GM19328 (cell line): ENCODE measurements around the gene ZBTB8OS.
"Not testable (repeated sequence)": the region's sequence is repeated elsewhere in the genome, so short reads cannot be mapped to it uniquely, and the experiment has no call there.

Experiments used
- ATAC-seq: cut with Tn5 transposase; IDR thresholded peaks from one replicate; pipeline ENCODE4 v1.9.1; 2021; ENCODE audit warnings: mild to moderate bottlenecking, moderate library complexity; ENCODE audit not compliant: unreplicated experiment

The ZBTB8OS gene

DNA sequence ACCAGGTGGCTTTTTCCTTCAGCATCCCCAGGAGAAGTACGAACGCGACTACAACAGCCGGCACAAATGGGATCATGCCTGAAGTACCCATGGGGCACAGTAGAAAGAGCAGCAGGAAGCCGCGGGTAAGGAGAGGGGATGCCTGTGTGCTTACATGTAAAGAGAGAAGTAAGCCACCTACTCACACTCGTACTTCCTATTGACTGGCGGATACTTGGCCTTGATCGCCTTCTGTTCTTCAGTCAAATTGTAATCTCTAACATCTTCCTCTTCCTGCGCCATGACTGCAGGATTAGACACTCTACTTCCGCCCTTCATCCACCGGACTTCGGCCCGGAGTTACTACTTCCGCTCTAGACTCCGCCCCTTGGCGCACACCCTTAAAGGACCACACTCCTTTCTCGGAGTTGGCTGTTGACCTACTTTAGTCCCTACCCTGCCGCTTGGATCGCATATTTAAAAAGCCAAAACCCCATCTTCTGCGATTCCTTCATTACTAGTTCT is at the start of gene ZBTB8OS:
ZBTB8OS (minus strand) TSS at position 303 of the 504 bp plus-strand sequence; CDS start at position 282, 21 bp downstream.
- peak; percentile 49 for ATAC-seq

DNA sequence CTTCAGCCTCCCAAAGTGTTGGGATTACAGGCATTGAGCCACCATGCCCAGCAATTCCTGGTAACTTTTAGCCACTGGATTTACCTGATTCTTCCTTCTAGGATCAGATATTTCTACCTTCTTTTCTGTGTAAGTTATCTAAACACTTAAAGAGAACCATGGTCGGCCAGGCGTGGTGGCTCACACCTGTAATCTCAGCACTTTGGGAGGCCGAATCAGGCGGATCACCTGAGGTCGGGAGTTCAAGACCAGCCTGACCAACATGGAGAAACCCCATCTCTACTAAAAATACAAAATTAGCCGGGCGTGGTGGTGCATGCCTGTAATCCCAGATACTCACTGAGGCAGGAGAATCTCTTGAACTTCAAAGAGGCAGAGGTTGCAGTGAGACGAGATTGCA is 46.6 kb upstream of the ZBTB8OS start:
- not testable (repeated sequence) for ATAC-seq

DNA sequence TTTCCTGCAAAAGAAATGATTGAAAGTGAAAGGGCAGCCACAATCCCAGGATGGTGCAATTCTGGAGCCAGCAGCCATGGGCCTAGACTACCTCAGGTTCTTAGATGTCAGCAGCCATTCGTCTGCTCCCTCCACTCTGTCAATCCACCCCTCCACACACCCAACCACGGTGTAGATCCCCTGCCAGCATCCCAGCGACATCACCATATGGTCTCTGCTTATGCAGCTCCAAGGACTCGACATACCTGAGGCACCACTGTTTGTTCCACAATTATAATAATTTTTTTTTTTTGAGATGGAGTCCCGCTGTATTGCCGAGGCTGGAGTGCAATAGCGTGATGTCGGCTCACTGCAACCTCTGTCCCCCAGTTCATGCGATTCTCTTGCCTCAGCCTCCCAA is 45.7 kb upstream of the ZBTB8OS start:
- no peak for ATAC-seq

DNA sequence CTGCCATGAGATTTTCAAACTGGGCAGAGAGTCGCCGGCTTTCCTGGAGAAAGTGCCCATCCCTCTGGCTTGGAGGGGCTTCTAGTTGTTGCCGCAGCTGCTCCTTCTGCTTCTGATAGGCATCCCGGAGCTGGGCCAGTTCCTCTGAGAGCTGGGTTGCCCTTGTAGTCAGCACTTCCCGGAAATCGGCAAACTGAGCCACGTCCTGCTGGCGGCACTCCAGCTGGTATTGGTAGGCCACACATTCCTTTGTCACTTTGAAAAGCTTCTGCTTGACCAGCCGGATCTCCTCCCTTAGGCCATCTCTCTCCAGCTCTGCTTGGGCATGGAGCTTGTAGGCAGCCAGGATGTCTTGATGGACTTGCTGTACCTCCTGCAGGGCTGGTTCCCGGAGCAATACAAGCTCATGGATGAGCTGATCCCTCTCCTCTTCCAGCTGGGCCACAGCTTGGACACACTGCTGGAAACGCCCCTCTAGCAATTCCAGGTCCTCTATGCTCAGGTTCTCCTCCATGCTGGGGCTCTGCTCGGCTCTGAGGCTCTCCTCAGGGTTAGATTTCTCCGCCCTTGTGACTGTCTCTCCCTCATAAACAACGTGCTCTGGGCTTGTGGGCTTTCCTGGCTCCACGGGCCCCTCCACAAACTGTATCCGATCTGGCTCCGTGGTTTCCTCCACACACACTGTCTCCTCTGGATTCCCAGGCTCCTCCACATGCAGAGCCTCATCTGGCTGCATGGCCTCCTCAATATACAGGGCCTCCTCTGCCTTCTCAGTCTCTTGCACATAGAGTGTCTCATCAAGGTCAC is 45.0 kb upstream of the ZBTB8OS start:
- no peak for ATAC-seq

DNA sequence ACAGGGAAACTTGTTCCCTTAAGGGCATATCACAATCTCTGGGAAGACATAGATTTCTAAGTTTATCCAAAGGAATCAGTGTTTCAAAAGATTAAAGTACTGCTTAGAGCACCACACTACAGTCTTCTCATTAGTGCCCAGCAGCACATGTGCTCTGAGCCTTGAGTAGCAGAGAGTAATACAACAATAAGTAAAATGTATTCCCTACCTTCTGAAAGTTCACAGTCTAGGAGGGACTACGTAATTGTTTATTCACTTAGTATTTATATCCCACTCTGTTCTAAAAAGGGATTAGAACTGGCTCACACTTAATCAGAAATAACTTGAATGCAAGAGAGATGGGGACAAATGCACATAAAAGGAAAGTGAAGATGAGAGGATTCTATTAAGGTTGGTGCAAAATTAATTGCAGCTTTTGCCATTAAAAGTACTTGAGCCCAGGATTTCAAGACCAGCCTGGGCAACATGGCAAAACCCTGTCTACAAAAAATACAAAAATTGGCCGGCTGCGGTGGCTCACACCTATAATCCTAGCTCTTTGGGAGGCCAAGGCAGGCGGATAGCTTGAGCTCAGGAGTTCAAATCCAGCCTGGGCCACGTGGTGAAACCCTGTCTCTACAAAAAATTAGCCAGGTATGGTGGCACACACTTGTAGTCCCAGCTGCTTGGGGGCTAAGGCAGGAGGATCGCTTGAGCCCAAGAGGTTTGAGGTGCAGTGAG is 43.3 kb upstream of the ZBTB8OS start:
- ATAC-seq: no peak

DNA sequence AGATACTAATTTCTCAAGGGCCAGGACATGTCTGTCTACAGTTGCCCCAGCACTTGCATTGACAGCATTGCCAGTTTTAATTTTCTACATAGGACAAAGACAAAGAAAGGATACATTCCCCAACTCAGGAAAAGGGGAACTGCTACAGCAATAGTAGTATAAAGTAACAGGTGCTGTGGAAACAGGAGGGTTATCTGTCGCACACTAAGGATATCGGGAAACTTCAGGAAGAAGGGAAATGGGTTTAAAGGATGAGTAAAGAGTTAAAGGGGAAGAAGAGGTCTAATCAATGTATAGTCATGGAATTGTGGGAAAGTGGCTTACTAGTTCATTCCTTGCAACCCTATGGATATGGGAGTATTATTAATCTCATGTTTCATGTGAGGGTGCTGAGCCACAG is 36.0 kb upstream of the ZBTB8OS start:
- no peak for ATAC-seq

DNA sequence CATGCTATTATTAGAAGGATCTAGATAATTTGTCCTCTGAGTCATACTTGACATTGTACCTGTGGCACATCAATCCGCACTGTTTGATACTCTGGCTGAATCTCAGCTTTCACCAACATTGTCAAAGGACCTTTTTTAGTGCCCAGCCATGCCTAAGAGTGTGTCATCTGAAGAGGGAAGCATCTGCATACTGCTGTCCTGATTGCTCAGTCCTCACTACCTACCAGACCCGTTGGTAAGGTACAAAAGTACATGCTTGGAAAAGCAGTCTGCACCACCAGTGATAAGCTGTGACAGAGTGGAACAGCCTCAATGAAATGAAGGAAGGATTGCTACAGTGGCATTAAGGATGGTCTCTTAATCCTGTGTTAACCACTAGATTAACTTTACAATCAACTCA is 35.1 kb upstream of the ZBTB8OS start:
- no peak for ATAC-seq

DNA sequence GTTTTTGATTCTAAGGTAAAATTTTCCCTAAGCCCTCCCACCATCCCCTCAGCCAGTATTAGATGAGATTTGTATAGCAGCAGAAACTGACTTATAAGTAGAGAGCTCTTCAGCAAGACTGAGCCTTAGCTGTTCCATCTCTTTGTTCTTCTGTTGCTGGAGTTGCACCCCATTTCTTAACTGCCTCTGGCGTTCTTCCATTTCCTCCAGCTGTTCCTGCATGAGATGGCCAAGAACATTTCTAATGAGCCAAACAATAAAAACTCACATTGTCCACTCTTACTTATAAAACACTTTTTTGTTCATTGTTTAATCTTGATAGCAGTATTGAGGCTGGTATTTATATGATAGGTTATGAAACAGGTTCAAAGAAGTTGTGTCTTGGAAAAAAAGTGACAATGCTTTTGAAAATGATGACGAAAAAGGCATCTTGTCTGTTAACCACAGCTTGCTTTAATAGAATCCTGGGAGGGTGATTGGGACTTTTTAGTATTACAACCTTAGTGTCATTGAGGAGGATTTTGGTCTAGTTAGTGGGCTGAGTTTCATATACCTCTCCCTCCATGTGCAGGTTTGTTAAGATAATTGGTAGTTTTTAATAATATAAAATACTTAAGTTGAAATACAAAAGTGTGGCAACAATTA is 33.9 kb upstream of the ZBTB8OS start:
- no peak for ATAC-seq

DNA sequence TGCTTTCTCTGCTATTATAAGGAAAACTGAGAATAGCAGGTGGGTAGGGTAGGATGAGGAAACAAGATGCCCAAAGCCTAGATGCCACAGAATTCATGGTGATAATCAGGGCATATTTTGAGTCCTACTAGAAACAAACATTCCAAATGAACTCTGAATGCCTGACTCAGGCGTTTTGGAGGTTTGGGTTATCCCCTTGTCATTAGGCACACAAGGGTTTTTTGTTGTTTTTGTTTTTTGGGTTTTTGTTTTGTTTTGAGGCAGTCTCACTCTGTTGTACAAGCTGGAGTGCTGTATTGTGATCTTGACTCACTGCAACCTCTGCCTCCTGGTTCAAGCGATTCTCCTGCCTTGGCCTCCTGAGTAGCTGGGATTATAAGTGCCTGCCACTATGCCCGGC is 33.0 kb upstream of the ZBTB8OS start:
- ATAC-seq: no peak

DNA sequence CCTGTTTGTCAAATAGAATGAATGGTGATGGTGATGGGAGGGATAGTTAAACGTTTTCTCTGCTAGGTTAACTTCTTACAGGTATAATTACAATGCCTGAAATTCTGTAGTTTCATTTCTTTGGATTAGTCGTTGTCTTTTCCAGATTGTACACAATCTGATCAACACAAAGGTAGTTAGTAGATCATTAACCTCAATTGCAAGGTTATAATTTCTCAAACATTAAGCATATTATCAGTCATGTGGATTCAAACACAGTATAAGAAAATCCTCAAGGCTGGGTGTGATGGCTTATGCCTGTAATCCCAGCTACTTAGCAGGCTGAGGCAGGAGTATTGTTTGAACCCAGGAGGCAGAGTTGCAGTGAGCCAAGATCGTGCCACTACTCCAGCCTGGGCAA is 31.6 kb upstream of the ZBTB8OS start:
- no peak for ATAC-seq

DNA sequence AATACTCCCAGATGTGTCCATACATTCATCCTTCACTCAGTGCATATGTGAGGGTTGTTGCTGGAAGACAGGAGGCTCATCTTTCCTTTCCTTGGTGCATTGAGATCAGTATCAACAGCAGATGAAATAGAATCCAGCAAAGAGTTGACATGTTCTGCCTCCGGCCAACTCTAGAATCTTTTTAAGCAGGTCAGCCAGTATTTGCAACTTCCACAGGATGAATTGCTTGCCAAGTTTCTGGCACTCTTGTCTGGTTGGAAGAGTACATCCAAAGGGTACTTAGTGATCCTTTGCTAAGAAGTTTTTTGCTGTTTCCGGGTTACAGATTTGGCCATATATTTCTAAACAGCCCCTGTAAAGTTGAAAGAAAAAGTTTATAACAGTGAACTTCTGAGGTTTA is 31.2 kb upstream of the ZBTB8OS start:
- no peak for ATAC-seq

DNA sequence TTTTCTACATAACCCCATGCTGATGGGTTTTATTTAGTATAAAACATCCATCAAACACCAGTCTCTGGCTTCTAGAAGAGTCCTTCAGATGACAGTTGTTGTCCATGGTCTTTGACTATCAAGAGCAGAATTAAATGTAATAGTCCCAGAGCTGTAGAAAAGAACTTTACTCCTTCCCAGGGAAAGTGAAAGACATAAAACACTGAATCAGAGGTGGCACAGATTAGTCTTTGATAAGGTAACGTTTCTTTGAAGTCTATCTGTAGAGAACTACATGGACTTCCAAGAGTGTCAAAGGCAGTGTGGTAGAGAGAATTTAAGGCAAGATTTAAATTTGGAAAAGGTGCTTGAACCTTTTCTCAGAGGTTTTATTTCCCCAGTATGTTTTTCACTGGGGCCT is 30.3 kb upstream of the ZBTB8OS start:
- no peak for ATAC-seq

DNA sequence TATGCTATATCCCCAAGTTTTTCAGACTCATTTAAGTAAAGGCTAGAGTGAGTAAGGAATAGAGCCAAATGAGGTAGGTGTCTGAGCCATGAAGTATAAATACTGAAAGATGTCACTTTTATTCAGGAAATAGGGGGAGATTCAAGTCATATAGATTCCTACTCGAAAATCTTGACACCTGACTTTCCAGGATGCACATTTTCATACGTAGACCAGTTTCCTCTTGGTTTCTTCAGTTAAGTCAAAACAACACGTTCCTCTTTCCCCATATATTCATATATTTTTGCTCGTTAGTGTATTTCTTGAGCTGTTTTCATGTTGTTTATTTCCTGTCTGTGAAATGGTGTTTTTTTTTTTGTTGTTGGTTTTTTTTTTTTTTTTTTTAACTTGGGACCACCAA is 29.6 kb upstream of the ZBTB8OS start:
- ATAC-seq: not testable (repeated sequence)

DNA sequence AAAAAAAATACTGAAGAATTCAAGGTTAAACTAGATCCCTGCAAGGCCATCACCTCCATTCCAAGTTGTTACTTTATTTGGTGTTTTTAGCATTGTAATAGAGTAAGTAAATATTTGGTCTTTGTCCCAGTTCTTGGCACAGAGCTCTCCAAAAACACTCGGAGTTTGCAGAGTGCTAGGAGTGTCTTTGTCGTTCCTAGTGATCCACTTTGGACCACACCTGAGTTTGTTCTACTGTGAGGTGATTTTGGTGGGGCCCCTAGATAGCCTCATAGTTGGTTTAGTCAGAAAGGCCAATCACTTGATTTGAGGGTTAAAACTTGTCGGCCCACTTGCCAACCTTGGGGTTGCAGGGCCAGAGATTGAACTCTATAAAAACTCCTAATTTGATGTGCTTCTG is 26.6 kb upstream of the ZBTB8OS start:
- no peak for ATAC-seq

DNA sequence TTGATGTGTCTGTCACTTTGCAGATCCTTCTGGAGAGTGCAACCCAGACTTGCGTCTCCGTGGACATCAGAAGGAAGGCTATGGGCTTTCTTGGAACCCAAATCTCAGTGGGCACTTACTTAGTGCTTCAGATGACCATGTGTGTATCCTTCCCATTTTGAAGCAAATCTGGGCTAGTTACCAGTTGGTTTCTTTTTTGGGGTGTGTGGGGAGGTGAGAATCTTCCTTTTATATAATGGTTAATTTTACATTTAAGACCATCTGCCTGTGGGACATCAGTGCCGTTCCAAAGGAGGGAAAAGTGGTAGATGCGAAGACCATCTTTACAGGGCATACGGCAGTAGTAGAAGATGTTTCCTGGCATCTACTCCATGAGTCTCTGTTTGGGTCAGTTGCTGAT is 18.4 kb upstream of the ZBTB8OS start:
- ATAC-seq: not testable (repeated sequence)

DNA sequence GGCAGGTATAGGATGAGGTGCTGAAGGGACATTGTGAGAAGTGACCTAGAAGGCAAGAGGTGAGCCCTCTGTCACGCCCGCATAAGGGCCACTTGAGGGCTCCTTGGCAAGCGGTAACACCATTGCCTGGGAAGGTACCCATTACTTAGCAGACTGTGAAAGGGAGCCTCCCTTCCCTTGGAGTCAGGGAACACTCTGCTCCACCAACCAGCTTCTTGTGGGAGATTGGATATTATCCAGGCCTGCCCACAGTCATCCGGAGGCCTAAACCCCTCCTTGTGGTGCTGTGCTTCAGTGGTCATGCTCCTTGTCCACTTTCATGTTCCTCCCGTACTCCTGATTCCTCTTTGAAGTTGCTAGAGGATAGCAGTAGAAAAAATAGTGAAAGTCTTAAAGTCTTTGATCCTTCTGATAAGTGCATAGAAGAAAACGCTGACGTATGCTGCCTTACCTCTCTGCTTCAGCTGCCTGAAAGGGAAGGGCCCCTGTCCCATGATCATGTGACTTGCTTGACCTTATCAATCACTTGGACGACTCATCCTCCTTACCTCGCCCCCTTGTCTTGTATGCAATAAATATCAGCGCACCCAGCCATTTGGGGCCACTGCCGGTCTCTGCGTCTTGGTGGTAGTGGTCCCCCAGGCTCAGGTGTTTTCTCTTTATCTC is 16.7 kb upstream of the ZBTB8OS start:
- no peak for ATAC-seq

DNA sequence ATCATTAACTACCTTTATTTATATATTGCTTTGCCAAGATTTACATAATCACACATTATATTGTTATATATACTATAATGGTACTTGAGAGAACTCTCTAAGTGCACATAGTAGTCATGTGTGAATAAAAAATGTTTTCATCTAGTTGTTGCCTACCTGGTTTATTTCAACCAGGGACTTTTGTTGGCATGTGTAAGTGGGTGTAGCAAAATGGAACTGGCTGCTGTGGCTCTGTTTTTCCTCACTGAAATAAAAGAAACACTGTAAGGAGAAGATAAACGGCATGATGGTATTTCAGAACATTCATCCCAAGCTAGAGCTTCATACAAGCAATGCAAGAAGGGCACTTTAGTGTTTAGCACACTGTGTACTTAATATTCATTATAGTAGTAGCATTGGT is 15.6 kb upstream of the ZBTB8OS start:
- ATAC-seq: no peak

DNA sequence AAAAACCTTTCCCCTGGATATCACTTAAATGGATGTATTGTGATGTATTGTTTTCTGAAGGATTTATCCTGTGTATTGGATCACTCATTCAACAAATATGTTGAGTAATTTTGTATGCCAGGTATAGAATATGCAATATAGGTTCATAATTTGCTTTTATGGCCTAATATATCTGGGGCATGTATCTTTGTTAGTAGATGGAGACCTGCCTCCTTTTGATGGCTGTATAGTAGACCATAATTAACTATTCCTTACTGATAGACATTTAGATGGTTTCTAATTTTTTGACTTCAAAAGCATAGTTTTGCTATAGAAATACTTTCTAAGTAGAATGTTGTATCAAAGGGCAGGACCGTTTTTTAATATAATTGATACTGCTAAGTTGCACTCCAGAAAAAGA is 9.2 kb upstream of the ZBTB8OS start:
- no peak for ATAC-seq

DNA sequence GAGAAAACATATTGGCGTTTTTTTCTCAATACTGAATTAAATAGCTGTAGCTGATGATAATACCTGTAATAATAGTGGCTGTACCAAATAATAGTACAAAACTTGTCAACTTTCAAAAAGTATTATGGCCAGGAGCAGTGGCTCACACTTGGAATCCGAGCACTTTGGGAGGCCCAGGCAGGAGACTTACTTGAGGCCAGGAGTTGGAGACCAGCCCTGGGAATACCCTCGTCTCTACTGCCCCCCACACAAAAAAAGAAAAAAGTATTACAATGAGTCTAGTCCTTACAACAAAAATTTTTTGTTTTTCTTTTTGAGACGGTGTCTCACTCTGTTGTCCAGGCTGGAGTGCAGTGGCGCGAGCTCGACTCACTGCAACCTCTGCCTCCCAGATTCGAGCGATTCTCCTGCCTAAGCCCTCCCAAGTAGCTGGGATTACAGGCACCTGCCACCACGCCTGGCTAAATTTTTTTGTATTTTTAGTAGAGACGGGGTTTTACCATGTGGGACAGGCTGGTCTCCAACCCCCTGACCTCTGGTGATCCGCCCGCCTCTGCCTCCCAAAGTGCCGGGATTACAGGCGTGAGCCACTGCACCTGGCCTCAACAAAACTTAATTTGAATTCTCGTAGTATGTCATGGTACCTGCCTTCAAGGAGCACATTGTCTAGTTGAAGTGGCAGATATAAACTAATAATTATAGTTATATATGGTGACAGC is 2.1 kb upstream of the ZBTB8OS start:
- no peak for ATAC-seq

DNA sequence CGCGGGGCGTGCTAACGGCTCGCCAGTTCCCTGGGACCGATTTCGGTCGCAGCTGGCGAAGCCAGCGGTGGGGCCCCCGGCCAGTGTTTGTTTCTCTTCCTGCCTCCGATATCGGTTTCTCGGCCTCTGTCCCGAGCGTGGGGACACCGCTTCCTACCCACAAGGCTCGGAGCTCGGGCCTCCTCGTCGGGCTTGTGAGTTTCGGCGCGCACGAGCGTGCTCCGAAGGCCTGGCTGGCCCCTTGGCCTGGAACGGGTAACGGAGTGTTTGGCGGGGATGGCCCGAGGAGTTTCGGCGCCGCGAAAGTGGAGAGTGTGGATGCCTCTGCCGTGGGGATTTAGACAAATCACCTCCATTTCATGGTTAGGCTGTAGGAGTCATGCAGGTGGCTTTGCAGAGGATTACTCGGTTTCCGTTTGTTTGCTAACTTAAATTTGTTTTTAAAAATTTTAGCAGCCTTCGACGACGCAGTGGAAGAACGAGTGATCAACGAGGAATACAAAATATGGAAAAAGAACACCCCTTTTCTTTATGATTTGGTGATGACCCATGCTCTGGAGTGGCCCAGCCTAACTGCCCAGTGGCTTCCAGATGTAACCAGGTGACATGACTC is 1.2 kb upstream of the ZBTB8OS start:
- ATAC-seq: no peak
